Activated T-cell treated with anti-CD3 and anti-CD28 coated beads for 1 hour (primary cell): Measurements from ENCODE around the gene MAML1.
"Not testable (repeated sequence)": the region's sequence is repeated elsewhere in the genome, so short reads cannot be mapped to it uniquely, and the experiment has no call there.

Experiments used
- DNase-seq: peaks from one replicate; pipeline ENCODE4 v3.0.0-alpha.2; 2020; ENCODE audit warnings: low read depth

MAML1 gene

GRCh38 chr5:179732412-179732917 is at the start of gene MAML1:
Gene MAML1 (plus strand): TSS chr5:179732822. CDS start chr5:179733113, 291 bp downstream.
- peak; percentile 97 for DNase-seq

GRCh38 chr5:179689212-179689611 is 43.4 kb upstream of the MAML1 start:
- not testable (repeated sequence) for DNase-seq

GRCh38 chr5:179694561-179694960 is 38.1 kb upstream of the MAML1 start:
- no peak for DNase-seq

- DNase-seq: no peak
These were observed 36.0 kb upstream of the MAML1 start for GRCh38 chr5:179696603-179697002.

GRCh38 chr5:179697108-179697507 is 35.5 kb upstream of the MAML1 start:
- DNase-seq: no peak

GRCh38 chr5:179697543-179697942 is 35.1 kb upstream of the MAML1 start:
- not testable (repeated sequence) for DNase-seq

GRCh38 chr5:179697993-179698934 is 34.4 kb upstream of the MAML1 start:
- DNase-seq: peak; percentile 96

- DNase-seq: no peak
These were observed 33.5 kb upstream of the MAML1 start, which contains the start of gene CANX for GRCh38 chr5:179698935-179699615. Gene CANX (plus strand): TSS chr5:179698967. CDS start chr5:179705682, 6,715 bp downstream.

- DNase-seq: no peak
These were observed 32.9 kb upstream of the MAML1 start for GRCh38 chr5:179699616-179700237.

GRCh38 chr5:179700401-179700918 is 32.2 kb upstream of the MAML1 start:
- no peak for DNase-seq

- no peak for DNase-seq
These were observed 16.3 kb upstream of the MAML1 start for GRCh38 chr5:179716286-179716685.

- DNase-seq: no peak
These were observed 12.4 kb upstream of the MAML1 start for GRCh38 chr5:179720222-179720621.

- DNase-seq: no peak
These were observed 8.5 kb upstream of the MAML1 start for GRCh38 chr5:179724163-179724562.

- DNase-seq: no peak
These were observed 5.5 kb upstream of the MAML1 start for GRCh38 chr5:179727106-179727505.

- DNase-seq: no peak
These were observed 3.3 kb upstream of the MAML1 start for GRCh38 chr5:179729303-179729702.

- no peak for DNase-seq
These were observed 2.9 kb upstream of the MAML1 start for GRCh38 chr5:179729727-179730126.

- DNase-seq: no peak
These were observed 2.3 kb upstream of the MAML1 start for GRCh38 chr5:179730356-179730755.

GRCh38 chr5:179730852-179731251 is 1.8 kb upstream of the MAML1 start:
- no peak for DNase-seq

GRCh38 chr5:179731791-179732411 is 721 bp upstream of the MAML1 start:
- no peak for DNase-seq

GRCh38 chr5:179732918-179733771 is 523 bp downstream of the MAML1 start:
- DNase-seq: peak; percentile 6

GRCh38 chr5:179733772-179734126 is 1.1 kb downstream of the MAML1 start:
- DNase-seq: no peak
